GM12864 (cell line): ENCODE measurements around the gene SAMD14.
"Not testable (repeated sequence)": the region's sequence is repeated elsewhere in the genome, so short reads cannot be mapped to it uniquely, and the experiment has no call there.

Source experiments
- DNase-seq: peaks from one replicate; pipeline ENCODE4 v3.0.0-alpha.2; 2011; ENCODE audit warnings: low read depth
- H3K4me3 ChIP-seq: 2 replicates; pipeline ENCODE4 v1.5.1; 2011; ENCODE audit warnings: mild to moderate bottlenecking, low read depth, low read length, control low read depth
- TF ChIP-seq, protein P1 (sequence below): IDR thresholded peaks from 2 replicates; pipeline ENCODE4 v1.5.1; 2011; ENCODE audit warnings: low read depth, mild to moderate bottlenecking, moderate library complexity, low read length, control low read depth, inconsistent platforms; ENCODE audit errors: missing control alignments

SAMD14 gene

DNA sequence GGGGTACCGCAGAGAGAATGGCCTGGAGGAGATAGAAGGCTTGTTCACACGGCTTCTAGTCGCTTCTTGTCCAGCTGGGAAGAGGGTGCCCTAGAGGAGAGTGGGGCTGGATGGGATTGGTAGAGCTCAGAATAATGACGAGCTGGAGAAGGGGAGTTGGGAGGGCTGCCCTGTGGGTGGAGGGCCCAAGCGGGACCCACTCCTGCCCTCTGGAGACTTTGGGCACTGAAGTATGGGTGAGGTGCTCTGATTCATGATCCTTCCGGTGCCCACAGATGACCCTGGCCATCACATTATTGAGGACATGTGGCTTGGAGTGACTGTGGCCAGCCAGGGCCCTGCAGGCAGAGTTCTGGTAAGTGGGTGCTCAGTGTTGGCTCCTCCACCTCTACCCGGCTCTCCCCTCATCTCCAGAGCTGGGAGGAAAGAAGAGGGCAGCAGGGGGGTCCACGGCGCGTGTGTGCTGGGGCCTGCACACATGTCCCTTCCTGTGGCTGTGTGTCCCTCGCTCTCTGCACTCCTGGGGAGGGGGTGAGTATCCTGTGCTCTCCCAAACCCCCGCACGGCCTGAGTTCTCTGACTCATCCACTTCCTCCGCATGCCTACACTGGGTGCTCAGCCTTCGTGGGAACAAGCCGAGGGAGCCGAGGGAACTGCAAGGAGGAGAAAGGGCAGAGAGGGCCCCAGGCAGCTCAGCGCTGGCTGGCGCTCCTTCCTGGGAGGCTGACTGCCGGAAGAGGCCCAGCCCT is 65.5 kb downstream of the SAMD14 start:
- DNase-seq = no peak
- TF ChIP-seq, protein P1, sequence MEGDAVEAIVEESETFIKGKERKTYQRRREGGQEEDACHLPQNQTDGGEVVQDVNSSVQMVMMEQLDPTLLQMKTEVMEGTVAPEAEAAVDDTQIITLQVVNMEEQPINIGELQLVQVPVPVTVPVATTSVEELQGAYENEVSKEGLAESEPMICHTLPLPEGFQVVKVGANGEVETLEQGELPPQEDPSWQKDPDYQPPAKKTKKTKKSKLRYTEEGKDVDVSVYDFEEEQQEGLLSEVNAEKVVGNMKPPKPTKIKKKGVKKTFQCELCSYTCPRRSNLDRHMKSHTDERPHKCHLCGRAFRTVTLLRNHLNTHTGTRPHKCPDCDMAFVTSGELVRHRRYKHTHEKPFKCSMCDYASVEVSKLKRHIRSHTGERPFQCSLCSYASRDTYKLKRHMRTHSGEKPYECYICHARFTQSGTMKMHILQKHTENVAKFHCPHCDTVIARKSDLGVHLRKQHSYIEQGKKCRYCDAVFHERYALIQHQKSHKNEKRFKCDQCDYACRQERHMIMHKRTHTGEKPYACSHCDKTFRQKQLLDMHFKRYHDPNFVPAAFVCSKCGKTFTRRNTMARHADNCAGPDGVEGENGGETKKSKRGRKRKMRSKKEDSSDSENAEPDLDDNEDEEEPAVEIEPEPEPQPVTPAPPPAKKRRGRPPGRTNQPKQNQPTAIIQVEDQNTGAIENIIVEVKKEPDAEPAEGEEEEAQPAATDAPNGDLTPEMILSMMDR = no peak
- H3K4me3 ChIP-seq = no peak overlapping the region

DNA sequence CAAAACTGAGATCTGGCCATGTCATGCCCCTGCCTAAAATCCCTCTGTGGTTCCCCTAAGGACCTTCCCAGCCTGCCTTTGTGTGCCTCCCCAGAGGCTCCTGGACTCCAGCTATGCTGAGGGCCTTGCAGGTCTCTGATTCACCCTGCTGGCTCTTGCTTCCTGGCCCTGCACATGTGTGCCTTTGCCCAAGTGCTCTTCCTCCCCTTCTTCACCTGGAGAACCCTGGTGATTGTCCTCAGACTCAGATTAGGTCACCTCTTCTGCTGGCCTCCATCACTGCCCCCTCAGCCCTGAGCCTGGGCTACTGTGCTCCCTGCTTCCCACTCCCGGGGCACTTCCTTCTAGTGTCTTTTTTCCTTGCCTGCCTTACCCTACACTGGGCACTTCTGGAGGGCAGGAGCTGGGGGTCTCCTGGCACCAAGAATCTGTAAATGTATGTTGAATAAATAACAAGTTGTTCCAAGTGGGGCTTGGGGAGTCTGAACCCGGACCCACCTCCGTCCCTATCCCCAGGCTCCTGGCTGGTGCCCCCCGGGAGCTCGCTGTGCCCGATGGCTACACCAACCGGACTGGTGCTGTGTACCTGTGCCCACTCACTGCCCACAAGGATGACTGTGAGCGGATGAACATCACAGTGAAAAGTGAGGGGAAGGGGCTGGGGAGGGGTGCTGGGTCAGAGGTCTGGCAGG is 66.3 kb downstream of the SAMD14 start:
- H3K4me3 ChIP-seq = no peak overlapping the region
- no peak for DNase-seq
- TF ChIP-seq, protein P1 = no peak

DNA sequence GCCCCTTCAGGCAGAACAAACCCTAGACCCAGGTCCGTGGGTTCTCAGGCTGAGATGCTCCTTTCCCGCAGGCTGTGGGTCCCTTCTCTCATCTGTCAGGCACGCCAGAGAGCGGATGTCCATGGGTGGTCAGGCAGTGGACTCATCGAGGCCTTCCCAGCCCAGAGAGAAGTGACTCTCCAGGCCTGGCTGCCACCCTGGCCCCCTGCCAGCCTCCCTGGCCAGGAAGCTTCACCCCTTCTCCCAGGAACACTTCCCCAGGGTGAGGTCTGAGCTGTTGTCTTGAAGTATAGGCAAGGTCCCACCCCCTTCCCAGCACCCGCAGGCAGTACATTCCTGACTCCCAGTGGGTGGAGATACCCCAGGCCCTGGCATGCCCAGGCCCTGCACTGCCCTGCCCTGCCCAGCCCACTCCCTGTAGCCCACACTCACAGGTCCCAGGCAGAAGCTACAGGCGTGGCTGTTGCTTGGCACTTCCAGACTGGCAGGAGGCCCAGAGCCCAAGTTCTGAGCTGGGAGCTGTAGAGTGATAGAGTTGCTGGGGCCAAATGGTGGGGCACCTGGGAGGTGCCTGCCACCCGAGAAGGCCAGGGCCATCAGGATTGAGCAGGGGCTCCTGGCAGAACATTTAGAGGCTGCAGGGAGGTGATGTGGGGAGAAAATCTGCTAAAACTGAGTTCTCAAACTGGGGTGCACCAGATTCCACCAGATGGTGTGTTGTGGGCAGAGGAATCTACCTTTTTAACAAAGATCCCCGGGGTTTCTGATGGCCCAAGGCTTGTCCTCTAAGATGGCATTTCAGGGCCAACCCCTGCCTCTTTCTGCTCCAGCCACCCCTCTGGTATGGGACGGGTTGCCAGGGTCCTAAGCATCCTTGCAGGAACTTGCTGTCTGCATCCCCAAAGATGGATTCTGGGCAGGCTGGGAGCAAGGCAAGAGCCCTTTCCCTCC is 67.4 kb downstream of the SAMD14 start:
- DNase-seq = no peak
- no peak overlapping the region for H3K4me3 ChIP-seq
- TF ChIP-seq, protein P1 = no peak

DNA sequence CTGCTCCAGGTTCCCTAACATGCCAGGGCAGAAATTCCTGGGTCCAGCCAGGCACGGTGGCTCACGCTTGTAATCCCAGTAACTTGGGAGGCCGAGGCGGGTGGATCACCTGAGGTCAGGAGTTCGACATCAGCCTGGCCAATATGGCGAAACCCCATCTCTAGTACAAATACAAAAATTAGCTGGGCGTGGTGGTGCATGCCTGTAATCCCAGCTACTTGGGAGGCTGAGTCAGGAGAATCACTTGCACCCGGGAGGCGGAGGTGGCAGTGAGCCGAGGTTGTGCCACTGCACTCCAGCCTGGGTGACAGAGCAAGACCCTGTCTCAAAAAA is 68.3 kb downstream of the SAMD14 start:
- H3K4me3 ChIP-seq, DNase-seq: not testable (repeated sequence)

DNA sequence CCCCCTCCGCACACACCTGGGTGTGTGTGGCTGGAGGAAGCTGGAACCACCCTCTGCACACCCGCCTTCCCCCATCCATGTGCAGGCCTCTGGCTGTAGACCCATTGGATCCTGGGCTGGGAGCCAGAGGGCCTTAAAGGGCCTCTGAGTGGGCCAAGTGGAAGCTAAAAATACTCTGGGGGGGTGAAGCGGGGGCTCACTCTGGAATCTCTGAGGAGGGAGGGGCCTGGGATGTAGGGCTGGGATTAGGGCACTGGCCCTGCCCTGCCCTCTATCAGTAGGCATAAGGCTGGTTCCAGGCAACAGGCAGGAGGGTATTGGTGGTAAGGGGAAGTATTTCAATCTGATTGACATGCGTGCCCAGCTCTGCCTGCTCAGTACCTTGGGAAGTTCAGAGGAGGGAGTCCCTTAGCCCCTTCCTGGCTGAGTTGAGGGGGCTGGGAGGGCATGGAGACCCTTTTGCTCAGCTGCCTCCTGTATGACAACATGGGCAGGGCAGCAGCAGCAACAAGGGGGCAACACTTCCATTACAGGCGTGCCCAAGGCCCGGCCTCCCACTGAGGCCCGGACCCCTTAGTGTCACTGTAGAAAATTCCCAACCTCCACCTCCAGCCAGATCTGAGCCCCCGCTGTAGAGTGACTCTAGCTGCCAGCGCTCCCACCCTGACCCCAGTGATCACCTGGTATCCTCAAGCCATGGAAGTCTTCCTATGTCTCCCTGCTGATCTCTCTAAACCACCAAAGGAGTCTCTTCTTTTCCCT is 68.8 kb downstream of the SAMD14 start:
- no peak for DNase-seq
- TF ChIP-seq, protein P1 = no peak
- no peak overlapping the region for H3K4me3 ChIP-seq
